SJCRH30 (cell line): ENCODE data around the gene TCHP. TPM values are rescaled to one million over a fixed set of nuclear protein-coding genes. Genes with fewer than 3 reads are reported as not detected.

Source experiments
- DNase-seq, 2 experiments: peaks; one replicate each; pipeline ENCODE4 v3.0.0-alpha.2; 2015 to 2020
- H3K27ac ChIP-seq: fragments of 250-450 bp; sonication (Bioruptor Pico); 2 replicates; pipeline ENCODE4 v1.5.1; 2020; ENCODE audit warnings: mild to moderate bottlenecking, moderate library complexity
- H3K27me3 ChIP-seq: fragments of 250-450 bp; sonication (Bioruptor Pico); 2 replicates; pipeline ENCODE4 v1.5.1; 2020; ENCODE audit warnings: mild to moderate bottlenecking, moderate library complexity
- H3K36me3 ChIP-seq: fragments of 250-450 bp; sonication (Bioruptor Pico); 2 replicates; pipeline ENCODE4 v1.5.1; 2020; ENCODE audit warnings: mild to moderate bottlenecking, moderate library complexity
- H3K4me1 ChIP-seq: fragments of 250-450 bp; sonication (Bioruptor Pico); 2 replicates; pipeline ENCODE4 v1.5.1; 2020; ENCODE audit warnings: mild to moderate bottlenecking, moderate library complexity
- H3K4me3 ChIP-seq: fragments of 250-450 bp; sonication (Bioruptor Pico); 2 replicates; pipeline ENCODE4 v1.5.1; 2020; ENCODE audit warnings: mild to moderate bottlenecking, moderate library complexity
- H3K9me3 ChIP-seq: fragments of 250-450 bp; sonication (Bioruptor Pico); replicated peaks from 2 replicates; pipeline ENCODE4 v1.5.1; 2020; ENCODE audit warnings: mild to moderate bottlenecking, moderate library complexity
- total RNA-seq: library from RNA; depleted of rRNA; stranded (reverse); fragments of >200 nt; shearing (Covaris generic); gene quantifications from 2 replicates; pipeline ENCODE4 v1.2.3, GENCODE V29; 2014

The TCHP gene
- total RNA-seq, 1 experiment from 2014 or later = 21.1 TPM

DNA sequence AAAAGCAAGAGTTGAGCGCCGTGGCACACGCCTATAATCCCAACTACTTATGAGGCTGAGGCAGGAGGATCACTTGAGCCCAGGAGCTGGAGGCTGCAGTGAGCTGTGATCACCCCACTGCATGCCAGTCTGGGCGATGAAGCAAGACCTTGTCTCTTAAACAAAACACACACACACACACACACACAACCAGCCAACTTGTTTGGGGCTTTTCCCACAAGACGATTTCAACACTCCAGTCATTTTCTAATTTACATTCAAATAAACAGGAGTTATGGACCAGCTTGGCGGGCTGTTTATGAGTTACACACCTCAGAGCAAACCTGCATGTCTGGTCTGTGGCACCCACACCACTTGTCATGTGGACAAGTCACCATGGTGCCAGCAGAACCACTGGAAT is 26.4 kb upstream of the TCHP start:
- no peak for DNase-seq

DNA sequence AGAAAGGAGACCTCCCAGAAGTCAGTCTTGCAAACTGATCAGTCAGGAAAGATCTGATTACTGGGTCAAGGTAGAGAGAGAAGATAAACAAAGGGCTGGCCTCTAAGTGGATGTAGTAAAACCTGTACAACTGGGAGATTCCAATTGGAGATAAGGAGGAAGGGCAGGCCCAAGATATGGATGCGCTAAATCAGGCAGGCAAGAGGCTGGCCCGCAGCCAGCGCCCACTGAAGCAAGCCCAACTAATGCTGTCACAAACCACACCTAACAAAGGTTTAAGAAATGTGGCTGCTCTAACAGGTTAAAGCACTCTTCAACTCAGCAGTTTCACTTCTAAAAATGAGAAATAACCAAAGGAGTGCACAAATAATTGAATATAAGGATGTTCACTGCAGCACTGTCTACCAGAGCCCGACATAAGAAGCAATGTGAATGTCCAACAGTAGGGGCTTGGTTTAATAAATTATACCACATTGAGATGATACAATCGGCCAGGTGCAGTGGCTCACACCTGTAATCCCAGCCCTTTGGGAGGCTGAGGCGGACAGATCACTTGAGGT is 24.4 kb upstream of the TCHP start:
- H3K9me3 ChIP-seq = no peaks in the 10 kb centered on the region
- DNase-seq = peak in 1 of 2 experiments; percentile 26
- H3K36me3 ChIP-seq = no peaks in the 10 kb centered on the region
- no peak overlapping the region for H3K4me3 ChIP-seq
- no peaks in the 10 kb centered on the region for H3K27me3 ChIP-seq
- no peak overlapping the region for H3K27ac ChIP-seq
- peaks cover 8% of the 10 kb centered on the region; the same call in 1 of the 2 replicates for H3K4me1 ChIP-seq

More for the DNA sequence above, 26.4 kb upstream of the TCHP start:
- no peaks in the 10 kb centered on the region for H3K9me3 ChIP-seq
- H3K27ac ChIP-seq = no peak overlapping the region
- no peaks in the 10 kb centered on the region for H3K27me3 ChIP-seq
- H3K36me3 ChIP-seq = no peaks in the 10 kb centered on the region
- H3K4me1 ChIP-seq = peaks cover 8% of the 10 kb centered on the region; the same call in 1 of the 2 replicates
- no peak overlapping the region for H3K4me3 ChIP-seq

DNA sequence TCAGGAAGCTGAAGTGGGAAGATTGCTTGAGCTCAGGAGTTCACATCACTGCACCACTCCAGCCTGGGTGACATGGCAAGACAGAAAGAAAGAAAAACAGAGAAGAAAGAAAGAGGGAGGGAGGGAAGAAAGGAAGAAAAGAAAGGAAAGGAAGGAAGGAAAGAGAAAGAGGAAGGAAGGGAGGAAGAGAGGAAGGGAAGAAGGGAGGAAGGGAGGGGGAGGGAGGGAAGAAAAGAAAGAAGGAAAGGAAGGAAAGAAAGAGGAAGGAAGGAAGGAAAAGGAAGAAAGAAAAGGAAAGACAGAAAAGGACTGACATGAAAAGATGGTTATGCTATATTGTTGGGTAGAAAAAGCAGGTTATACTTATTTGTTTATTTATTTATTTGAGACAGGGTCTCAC is 23.7 kb upstream of the TCHP start:
- Histone ChIP-seq H3K27ac (no peak overlapping the region), H3K27me3 (no peaks in the 10 kb centered on the region), H3K4me1 (peaks cover 8% of the 10 kb centered on the region; the same call in 1 of the 2 replicates), H3K36me3 (no peaks in the 10 kb centered on the region), H3K9me3 (no peaks in the 10 kb centered on the region), H3K4me3 (no peak overlapping the region)
- DNase-seq = no peak

GRCh38 chr12:109877504-109878246 is 22.4 kb upstream of the TCHP start:
- H3K27me3 ChIP-seq = no peaks in the 10 kb centered on the region
- H3K4me3 ChIP-seq = no peak overlapping the region
- no peak overlapping the region for H3K27ac ChIP-seq
- DNase-seq = no peak
- no peaks in the 10 kb centered on the region for H3K9me3 ChIP-seq
- peaks cover 8% of the 10 kb centered on the region; the same call in 1 of the 2 replicates for H3K4me1 ChIP-seq
- H3K36me3 ChIP-seq = no peaks in the 10 kb centered on the region

GRCh38 chr12:109878247-109878625 is 21.8 kb upstream of the TCHP start:
- no peak for DNase-seq
- Histone ChIP-seq H3K27ac (no peak overlapping the region), H3K9me3 (no peaks in the 10 kb centered on the region), H3K4me1 (peaks cover 8% of the 10 kb centered on the region; the same call in 1 of the 2 replicates), H3K4me3 (no peak overlapping the region), H3K27me3 (no peaks in the 10 kb centered on the region), H3K36me3 (no peaks in the 10 kb centered on the region)

- Histone ChIP-seq H3K27me3 (no peaks in the 10 kb centered on the region), H3K27ac (no peak overlapping the region), H3K9me3 (no peaks in the 10 kb centered on the region), H3K4me1 (peaks cover 8% of the 10 kb centered on the region; the same call in 1 of the 2 replicates), H3K36me3 (no peaks in the 10 kb centered on the region), H3K4me3 (peak overlapping the region; percentile 96; the same call in 1 of the 2 replicates)
- no peak for DNase-seq
Measured at GRCh38 chr12:109878749-109879148, 21.3 kb upstream of the TCHP start.

DNA sequence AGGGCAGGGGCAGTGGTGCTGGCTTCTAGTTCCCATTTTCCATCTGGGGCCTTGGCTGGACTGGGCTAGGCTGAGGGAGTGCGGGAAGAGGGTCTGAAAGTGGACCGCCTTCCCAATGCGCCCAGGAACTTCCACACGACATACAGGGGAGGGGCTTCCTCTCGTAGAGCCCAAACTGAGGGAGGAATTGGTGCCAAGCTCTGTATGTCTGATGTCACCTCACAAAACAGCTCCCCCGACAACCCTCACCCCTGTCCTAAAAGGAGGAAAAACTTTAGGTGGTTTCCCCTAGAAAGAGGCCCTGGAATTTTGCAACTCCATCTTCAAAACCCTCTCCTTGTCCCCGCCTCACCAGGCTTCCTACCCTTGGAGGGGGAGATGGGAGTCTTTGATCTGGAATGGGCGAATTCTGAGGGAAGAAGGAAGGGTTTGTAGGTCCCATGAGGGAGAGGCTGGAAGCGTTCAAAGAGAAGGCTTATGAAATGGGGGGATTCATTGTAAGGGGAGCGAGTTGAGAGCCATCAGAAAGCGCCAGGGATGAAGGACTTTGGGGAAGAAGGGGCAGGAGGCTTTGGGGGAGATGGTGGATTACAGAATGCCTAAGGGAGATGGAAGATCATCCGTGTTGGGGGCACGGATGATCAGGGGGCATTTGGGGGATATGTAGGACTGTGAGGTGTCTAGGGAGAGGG is 20.6 kb upstream of the TCHP start:
- H3K36me3 ChIP-seq = no peaks in the 10 kb centered on the region
- peak overlapping the region; percentile 96 for H3K4me3 ChIP-seq
- no peaks in the 10 kb centered on the region for H3K27me3 ChIP-seq
- H3K9me3 ChIP-seq = no peaks in the 10 kb centered on the region
- peaks cover 8% of the 10 kb centered on the region; the same call in 1 of the 2 replicates for H3K4me1 ChIP-seq
- DNase-seq = peak in 1 of 2 experiments; percentile 26
- H3K27ac ChIP-seq = peak overlapping the region; percentile 34; the same call in 1 of the 2 replicates

DNA sequence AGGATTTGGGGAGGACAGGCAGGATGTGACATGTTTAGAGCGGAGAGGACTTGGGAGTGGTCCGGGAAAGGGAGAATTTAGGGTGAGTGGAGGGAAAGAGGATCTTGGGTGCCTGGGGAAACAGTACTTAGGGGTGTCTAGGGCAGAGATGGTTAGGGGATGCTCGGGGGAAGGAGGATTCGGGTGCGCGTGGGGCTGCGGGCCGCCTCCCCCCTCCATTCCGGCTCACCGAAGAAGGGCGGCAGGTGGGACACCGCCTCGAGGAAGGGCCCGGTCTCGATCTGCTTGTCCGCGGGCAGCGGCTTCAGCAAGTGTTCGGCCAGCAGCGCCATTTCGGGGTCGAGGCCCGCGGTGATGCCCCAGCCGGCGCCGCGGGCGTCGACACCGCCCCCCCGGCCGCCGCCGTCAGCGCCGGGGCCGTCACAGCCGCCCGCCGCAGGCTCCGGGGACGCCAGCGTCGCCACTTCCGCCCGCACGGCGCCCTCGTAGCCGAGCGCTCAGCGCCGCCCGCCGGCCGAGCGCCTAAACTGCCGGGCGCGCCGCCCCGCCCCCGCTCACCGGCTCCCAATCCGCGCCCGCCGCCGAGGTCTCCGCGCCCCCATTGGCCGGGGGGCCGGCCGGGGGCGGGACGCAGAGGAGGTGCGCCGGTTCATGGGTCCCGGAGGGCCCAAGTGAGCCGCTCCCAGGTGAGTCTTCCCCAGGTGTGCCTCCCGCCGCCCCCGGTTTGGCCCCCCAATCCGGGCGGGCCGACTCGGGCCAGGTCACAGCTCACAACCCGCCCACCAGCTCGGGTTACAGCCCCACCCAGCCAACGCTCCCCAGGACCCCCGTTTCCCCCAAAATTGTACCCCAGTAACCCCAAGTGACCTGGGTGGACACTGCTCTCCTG is 19.8 kb upstream of the TCHP start, which contains the start of gene GLTP:
Gene GLTP (minus strand): TSS at position 499 of the 889 bp plus-strand sequence. CDS start 167 bp downstream, at position 332.
- Histone ChIP-seq H3K27ac (peak within 1 kb of the TSS; percentile 34; the same call in 1 of the 2 replicates), H3K4me1 (peaks cover 6% of the 10 kb centered on the region; the same call in 1 of the 2 replicates), H3K27me3 (no peaks in the 10 kb centered on the region), H3K4me3 (peak within 1 kb of the TSS; percentile 96), H3K9me3 (no peaks in the 10 kb centered on the region), H3K36me3 (no peaks in the 10 kb centered on the region)
- peak; percentile 67 to 86 for DNase-seq

- no peak overlapping the region for H3K27ac ChIP-seq
Measured at GRCh38 chr12:109880938-109881337, 19.1 kb upstream of the TCHP start.

DNA sequence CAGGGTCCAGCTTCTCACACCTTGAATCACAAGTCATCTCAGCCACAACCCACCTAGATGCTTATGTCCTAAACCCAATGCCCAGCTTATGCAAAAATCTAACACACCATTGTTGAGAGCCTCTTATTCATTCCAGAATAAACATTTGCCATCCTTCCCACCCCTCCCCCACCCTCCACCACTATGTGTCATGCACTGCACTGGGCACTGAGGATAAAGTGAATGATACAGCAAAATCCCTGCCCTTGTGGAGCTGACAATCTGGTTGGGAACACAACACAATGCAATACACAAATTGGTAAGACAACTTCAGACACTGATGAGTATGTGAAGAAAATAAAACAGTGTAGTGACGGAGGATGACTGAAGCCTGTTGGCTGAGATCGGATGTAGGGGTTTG is 18.3 kb upstream of the TCHP start:
- H3K27ac ChIP-seq = no peak overlapping the region
- DNase-seq = no peak
- H3K27me3 ChIP-seq = no peaks in the 10 kb centered on the region
- no peaks in the 10 kb centered on the region for H3K36me3 ChIP-seq
- no peaks in the 10 kb centered on the region for H3K4me1 ChIP-seq
- no peaks in the 10 kb centered on the region for H3K9me3 ChIP-seq
- H3K4me3 ChIP-seq = no peak overlapping the region

More at GRCh38 chr12:109880938-109881337, 19.1 kb upstream of the TCHP start:
- Histone ChIP-seq H3K9me3 (no peaks in the 10 kb centered on the region), H3K4me3 (peak overlapping the region; percentile 96), H3K27me3 (no peaks in the 10 kb centered on the region), H3K4me1 (no peaks in the 10 kb centered on the region; the same call in 1 of the 2 replicates), H3K36me3 (no peaks in the 10 kb centered on the region)
- DNase-seq = no peak

- H3K4me3 ChIP-seq = no peak overlapping the region
- DNase-seq = no peak
- no peaks in the 10 kb centered on the region for H3K4me1 ChIP-seq
- no peaks in the 10 kb centered on the region for H3K9me3 ChIP-seq
- H3K27me3 ChIP-seq = no peaks in the 10 kb centered on the region
- no peaks in the 10 kb centered on the region for H3K36me3 ChIP-seq
- H3K27ac ChIP-seq = no peak overlapping the region
Measured at GRCh38 chr12:109883461-109883860, 16.6 kb upstream of the TCHP start.

- Histone ChIP-seq H3K27ac (no peak overlapping the region), H3K4me3 (no peak overlapping the region), H3K36me3 (no peaks in the 10 kb centered on the region), H3K9me3 (no peaks in the 10 kb centered on the region), H3K4me1 (0 out of 2 replicates have a peak, but pooled peaks cover 4% of the 10 kb centered on the region), H3K27me3 (no peaks in the 10 kb centered on the region)
- DNase-seq = no peak
Measured at GRCh38 chr12:109885616-109886015, 14.5 kb upstream of the TCHP start.

DNA sequence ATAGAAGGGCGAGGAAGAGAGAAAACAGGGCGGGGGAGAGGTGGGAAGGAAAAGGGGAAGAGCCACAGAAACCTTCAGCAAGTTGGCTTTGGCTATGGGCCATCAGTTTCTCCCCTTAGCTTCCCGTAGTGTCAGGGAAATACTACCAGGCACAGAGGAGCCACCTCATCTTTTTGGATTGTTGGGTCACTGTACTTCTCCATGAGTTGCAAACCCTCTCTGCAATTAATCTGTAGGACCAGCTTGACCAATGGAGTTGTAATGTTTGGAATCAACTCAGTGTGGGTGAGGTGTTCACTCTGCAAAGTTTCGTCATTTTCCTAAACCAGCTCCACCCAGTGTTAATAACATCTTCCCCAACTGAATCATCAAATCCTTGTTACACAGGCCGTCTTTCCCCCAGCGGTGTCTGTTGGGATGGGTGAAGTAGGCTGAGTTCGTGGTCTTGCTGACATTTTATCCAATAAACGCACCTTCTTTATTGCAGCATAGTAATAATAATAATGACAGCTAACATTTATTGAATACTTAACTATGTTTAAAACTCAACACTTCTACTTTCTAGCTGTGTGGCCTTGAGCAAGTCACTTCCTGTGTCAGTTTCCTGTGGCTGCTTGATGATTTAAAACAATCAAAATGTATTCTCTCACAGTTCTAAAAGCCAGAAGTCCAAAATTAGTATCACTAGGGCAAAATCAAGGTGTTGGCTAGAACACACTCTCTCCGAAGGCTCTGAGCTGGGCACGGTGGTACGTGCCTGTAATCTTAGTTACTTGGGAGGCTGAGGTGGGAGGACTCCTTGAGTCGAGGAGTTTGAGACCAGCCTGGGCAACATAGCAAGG is 11.7 kb upstream of the TCHP start:
- no peak overlapping the region for H3K27ac ChIP-seq
- no peak overlapping the region for H3K4me3 ChIP-seq
- no peaks in the 10 kb centered on the region for H3K9me3 ChIP-seq
- 0 out of 2 replicates have a peak, but pooled peaks cover 4% of the 10 kb centered on the region for H3K4me1 ChIP-seq
- H3K27me3 ChIP-seq = no peaks in the 10 kb centered on the region
- no peak for DNase-seq
- no peaks in the 10 kb centered on the region for H3K36me3 ChIP-seq
